ENCODE measurements around the gene AVEN.

- TF ChIP-seq, protein P1, sequence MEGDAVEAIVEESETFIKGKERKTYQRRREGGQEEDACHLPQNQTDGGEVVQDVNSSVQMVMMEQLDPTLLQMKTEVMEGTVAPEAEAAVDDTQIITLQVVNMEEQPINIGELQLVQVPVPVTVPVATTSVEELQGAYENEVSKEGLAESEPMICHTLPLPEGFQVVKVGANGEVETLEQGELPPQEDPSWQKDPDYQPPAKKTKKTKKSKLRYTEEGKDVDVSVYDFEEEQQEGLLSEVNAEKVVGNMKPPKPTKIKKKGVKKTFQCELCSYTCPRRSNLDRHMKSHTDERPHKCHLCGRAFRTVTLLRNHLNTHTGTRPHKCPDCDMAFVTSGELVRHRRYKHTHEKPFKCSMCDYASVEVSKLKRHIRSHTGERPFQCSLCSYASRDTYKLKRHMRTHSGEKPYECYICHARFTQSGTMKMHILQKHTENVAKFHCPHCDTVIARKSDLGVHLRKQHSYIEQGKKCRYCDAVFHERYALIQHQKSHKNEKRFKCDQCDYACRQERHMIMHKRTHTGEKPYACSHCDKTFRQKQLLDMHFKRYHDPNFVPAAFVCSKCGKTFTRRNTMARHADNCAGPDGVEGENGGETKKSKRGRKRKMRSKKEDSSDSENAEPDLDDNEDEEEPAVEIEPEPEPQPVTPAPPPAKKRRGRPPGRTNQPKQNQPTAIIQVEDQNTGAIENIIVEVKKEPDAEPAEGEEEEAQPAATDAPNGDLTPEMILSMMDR (IDR thresholded peaks at IDR 0.05): no peak
- TF ChIP-seq POLR2A (IDR thresholded peaks at IDR 0.05) (no peak), POLR2AphosphoS5 (IDR thresholded peaks at IDR 0.05) (no peak)
Measured at GRCh38 chr15:33865416-33865815, 173.6 kb downstream of the AVEN start.

All from breast epithelium (tissue), 3 donors.